SJSA1 (cell line): ENCODE measurements around the gene ICAM3. TPM values are rescaled to one million over a fixed set of nuclear protein-coding genes. Genes with fewer than 3 reads are reported as not detected.
"Not testable (repeated sequence)": the region's sequence is repeated elsewhere in the genome, so short reads cannot be mapped to it uniquely, and the experiment has no call there.

Experiments used
- DNase-seq, 2 experiments: peaks; one replicate each; pipeline ENCODE4 v3.0.0-alpha.2; 2015 to 2020; ENCODE audit warnings: low spot score in 2 of 2, low read depth in 1 of 2
- H3K27ac ChIP-seq: fragments of 250-450 bp; sonication (Bioruptor Pico); 2 replicates; pipeline ENCODE4 v1.5.1; 2020; ENCODE audit warnings: mild to moderate bottlenecking, moderate library complexity
- H3K27me3 ChIP-seq: fragments of 250-450 bp; sonication (Bioruptor Pico); replicated peaks from 2 replicates; pipeline ENCODE4 v1.5.1; 2020; ENCODE audit warnings: mild to moderate bottlenecking, moderate library complexity
- H3K36me3 ChIP-seq: fragments of 250-450 bp; sonication (Bioruptor Pico); 2 replicates; pipeline ENCODE4 v1.5.1; 2020; ENCODE audit warnings: mild to moderate bottlenecking
- H3K4me1 ChIP-seq: fragments of 250-450 bp; sonication (Bioruptor Pico); replicated peaks from 2 replicates; pipeline ENCODE4 v1.6.1; 2021; ENCODE audit warnings: mild to moderate bottlenecking
- H3K4me3 ChIP-seq: fragments of 250-450 bp; sonication (Bioruptor Pico); 2 replicates; pipeline ENCODE4 v1.5.1; 2020; ENCODE audit warnings: mild to moderate bottlenecking
- H3K9me3 ChIP-seq: fragments of 250-450 bp; sonication (Bioruptor Pico); replicated peaks from 2 replicates; pipeline ENCODE4 v1.5.1; 2020; ENCODE audit warnings: mild to moderate bottlenecking
- total RNA-seq: library from RNA; depleted of rRNA; stranded (reverse); fragments of >200 nt; shearing (Covaris generic); gene quantifications from 2 replicates; pipeline ENCODE4 v1.2.3, GENCODE V29; 2014; rRNA removed

Gene ICAM3
- total RNA-seq: 6.0 and 8.1 TPM in 2 replicates

- no peaks in the 10 kb centered on the region for H3K9me3 ChIP-seq
- H3K4me1 ChIP-seq: peaks cover 3% of the 10 kb centered on the region
- H3K4me3 ChIP-seq: no peak within 1 kb of the TSS
- no peaks in the 10 kb centered on the region for H3K36me3 ChIP-seq
- no peak within 1 kb of the TSS for H3K27ac ChIP-seq
- H3K27me3 ChIP-seq: no peaks in the 10 kb centered on the region
- no peak for DNase-seq
Measured at GRCh38 chr19:10339380-10339960, at the start of gene ICAM3. Gene ICAM3, minus strand, starts transcription at chr19:10339624. Its CDS starts 10 bp downstream, at chr19:10339614.

- no peak overlapping the region for H3K27ac ChIP-seq
- peak; percentile 76 to 81 for DNase-seq
- H3K27me3 ChIP-seq: no peaks in the 10 kb centered on the region
- H3K9me3 ChIP-seq: no peaks in the 10 kb centered on the region
- H3K4me1 ChIP-seq: no peaks in the 10 kb centered on the region
- H3K4me3 ChIP-seq: no peak overlapping the region
- peaks cover 48% of the 10 kb centered on the region for H3K36me3 ChIP-seq
Measured at GRCh38 chr19:10388957-10389356, 49.5 kb upstream of the ICAM3 start.

- no peaks in the 10 kb centered on the region for H3K9me3 ChIP-seq
- H3K36me3 ChIP-seq: peaks cover 7% of the 10 kb centered on the region
- peaks cover 5% of the 10 kb centered on the region for H3K4me1 ChIP-seq
- H3K27ac ChIP-seq: no peak overlapping the region
- DNase-seq: no peak
- H3K4me3 ChIP-seq: no peak overlapping the region
- no peaks in the 10 kb centered on the region for H3K27me3 ChIP-seq
Measured at GRCh38 chr19:10384580-10384979, 45.2 kb upstream of the ICAM3 start.

- H3K4me1 ChIP-seq, H3K4me3 ChIP-seq, H3K9me3 ChIP-seq, H3K27ac ChIP-seq, DNase-seq, H3K27me3 ChIP-seq: not testable (repeated sequence)
- peaks cover 11% of the 10 kb centered on the region for H3K36me3 ChIP-seq
Measured at GRCh38 chr19:10383223-10383499, 43.7 kb upstream of the ICAM3 start.

GRCh38 chr19:10380313-10381102, 41.1 kb upstream of the ICAM3 start, which contains the start of gene TYK2:
Gene TYK2, minus strand, starts transcription at chr19:10380572. Its CDS starts 2,166 bp downstream, at chr19:10378406.
- no peaks in the 10 kb centered on the region for H3K9me3 ChIP-seq
- peak within 1 kb of the TSS; percentile 66 for H3K4me3 ChIP-seq
- DNase-seq: peak; percentile 97 to 99
- peak within 1 kb of the TSS; percentile 33 for H3K27ac ChIP-seq
- peaks cover 17% of the 10 kb centered on the region for H3K36me3 ChIP-seq
- no peaks in the 10 kb centered on the region for H3K27me3 ChIP-seq
- H3K4me1 ChIP-seq: peaks cover 5% of the 10 kb centered on the region

GRCh38 chr19:10379880-10380312, 40.5 kb upstream of the ICAM3 start:
- Histone ChIP-seq H3K9me3 (no peaks in the 10 kb centered on the region), H3K27ac (peak overlapping the region; percentile 33), H3K4me3 (peak overlapping the region; percentile 66), H3K27me3 (no peaks in the 10 kb centered on the region), H3K4me1 (peaks cover 5% of the 10 kb centered on the region), H3K36me3 (peaks cover 17% of the 10 kb centered on the region)
- no peak for DNase-seq

GRCh38 chr19:10378124-10378523, 38.7 kb upstream of the ICAM3 start:
- peaks cover 5% of the 10 kb centered on the region for H3K4me1 ChIP-seq
- peaks cover 20% of the 10 kb centered on the region for H3K36me3 ChIP-seq
- H3K4me3 ChIP-seq: no peak overlapping the region
- H3K27me3 ChIP-seq: no peaks in the 10 kb centered on the region
- no peaks in the 10 kb centered on the region for H3K9me3 ChIP-seq
- no peak for DNase-seq
- no peak overlapping the region for H3K27ac ChIP-seq

GRCh38 chr19:10377140-10377640, 37.8 kb upstream of the ICAM3 start:
- not testable (repeated sequence) for H3K27me3 ChIP-seq, H3K9me3 ChIP-seq, H3K4me1 ChIP-seq, H3K27ac ChIP-seq, DNase-seq, H3K4me3 ChIP-seq
- peaks cover 24% of the 10 kb centered on the region for H3K36me3 ChIP-seq

- H3K9me3 ChIP-seq: no peaks in the 10 kb centered on the region
- H3K4me1 ChIP-seq: no peaks in the 10 kb centered on the region
- H3K36me3 ChIP-seq: peaks cover 28% of the 10 kb centered on the region
- no peak for DNase-seq
- no peak overlapping the region for H3K4me3 ChIP-seq
- no peaks in the 10 kb centered on the region for H3K27me3 ChIP-seq
- no peak overlapping the region for H3K27ac ChIP-seq
Measured at GRCh38 chr19:10374931-10375330, 35.5 kb upstream of the ICAM3 start.

- no peaks in the 10 kb centered on the region for H3K27me3 ChIP-seq
Measured at GRCh38 chr19:10372690-10373089, 33.3 kb upstream of the ICAM3 start.

GRCh38 chr19:10368101-10368803, 28.8 kb upstream of the ICAM3 start:
- no peaks in the 10 kb centered on the region for H3K27me3 ChIP-seq
- DNase-seq: no peak
- no peak overlapping the region for H3K27ac ChIP-seq
- no peaks in the 10 kb centered on the region for H3K4me1 ChIP-seq
- H3K4me3 ChIP-seq: no peak overlapping the region
- no peaks in the 10 kb centered on the region for H3K9me3 ChIP-seq
- peaks cover 69% of the 10 kb centered on the region for H3K36me3 ChIP-seq

More at GRCh38 chr19:10372690-10373089, 33.3 kb upstream of the ICAM3 start:
- no peak overlapping the region for H3K4me3 ChIP-seq
- DNase-seq: no peak
- no peaks in the 10 kb centered on the region for H3K4me1 ChIP-seq
- H3K9me3 ChIP-seq: no peaks in the 10 kb centered on the region
- no peak overlapping the region for H3K27ac ChIP-seq
- peaks cover 39% of the 10 kb centered on the region for H3K36me3 ChIP-seq

- not testable (repeated sequence) for H3K27ac ChIP-seq, DNase-seq, H3K4me1 ChIP-seq, H3K9me3 ChIP-seq, H3K4me3 ChIP-seq, H3K27me3 ChIP-seq
- H3K36me3 ChIP-seq: peaks cover 72% of the 10 kb centered on the region
Measured at GRCh38 chr19:10366950-10367512, 27.6 kb upstream of the ICAM3 start.

GRCh38 chr19:10365518-10365917, 26.1 kb upstream of the ICAM3 start:
- no peak for DNase-seq
- peaks cover 81% of the 10 kb centered on the region for H3K36me3 ChIP-seq

More at GRCh38 chr19:10365518-10365917, 26.1 kb upstream of the ICAM3 start:
- Histone ChIP-seq H3K9me3 (no peaks in the 10 kb centered on the region), H3K4me1 (no peaks in the 10 kb centered on the region), H3K4me3 (no peak overlapping the region), H3K27me3 (no peaks in the 10 kb centered on the region), H3K27ac (no peak overlapping the region)
